SK-N-SH treated with all-trans-retinoic acid at 6 μM for 48 hours (cell line): ENCODE results near the gene OR2G2.

Experiments used
- ARNTL ChIP-seq: fragments of 450-650 bp; formaldehyde crosslinking; IDR thresholded peaks from 2 replicates; pipeline ENCODE4 v1.5.0; 2020; ENCODE audit warnings: low read depth, mild to moderate bottlenecking, moderate library complexity, borderline replicate concordance
- BACH2 ChIP-seq: fragments of 250-450 bp; sonication (Bioruptor Pico); IDR thresholded peaks from 2 replicates; pipeline ENCODE4 v1.9.0; 2021; ENCODE audit warnings: mild to moderate bottlenecking, borderline replicate concordance
- ISL1 ChIP-seq: fragments of 250-450 bp; sonication (Bioruptor Pico); IDR thresholded peaks from 2 replicates; pipeline ENCODE4 v2.1.2; 2022; ENCODE audit warnings: mild to moderate bottlenecking, moderate library complexity
- OSR1 ChIP-seq: fragments of 250-450 bp; sonication (Bioruptor Pico); IDR thresholded peaks from 2 replicates; pipeline ENCODE4 v1.8.0; 2022; ENCODE audit warnings: moderate library complexity, mild to moderate bottlenecking, inconsistent platforms
- PATZ1 ChIP-seq: fragments of 250-450 bp; sonication (Bioruptor Pico); IDR thresholded peaks from 2 replicates; pipeline ENCODE4 v1.8.0; 2020; ENCODE audit warnings: mild to moderate bottlenecking, moderate library complexity, borderline replicate concordance
- RARB ChIP-seq: fragments of 250-450 bp; sonication (Bioruptor Pico); IDR thresholded peaks from 2 replicates; pipeline ENCODE4 v1.8.0; 2021; ENCODE audit warnings: mild to moderate bottlenecking, moderate library complexity
- SNAI2 ChIP-seq: fragments of 250-450 bp; sonication (Bioruptor Pico); IDR thresholded peaks from 2 replicates; pipeline ENCODE4 v1.5.0; 2020; ENCODE audit warnings: mild to moderate bottlenecking, moderate library complexity
- ZC3H10 ChIP-seq: fragments of 250-450 bp; sonication (Bioruptor Pico); IDR thresholded peaks from 2 replicates; pipeline ENCODE4 v1.5.1; 2021; ENCODE audit warnings: mild to moderate bottlenecking, moderate library complexity
- ZFP30 ChIP-seq: fragments of 450-650 bp; formaldehyde crosslinking; IDR thresholded peaks from 2 replicates; pipeline ENCODE4 v1.5.0; 2022; ENCODE audit warnings: mild to moderate bottlenecking, moderate library complexity
- TF ChIP-seq, protein P1 (sequence below): fragments of 250-450 bp; sonication (Bioruptor Pico); IDR thresholded peaks from 2 replicates; pipeline ENCODE4 v1.8.0; 2021; ENCODE audit warnings: low read depth, mild to moderate bottlenecking, moderate library complexity, borderline replicate concordance
- TF ChIP-seq, protein P2 (sequence below): fragments of 250-450 bp; sonication (Bioruptor Pico); IDR thresholded peaks from 2 replicates; pipeline ENCODE4 v1.5.1; 2020; ENCODE audit warnings: low read depth, mild to moderate bottlenecking, moderate library complexity

GRCh38 chr1:247548092-247548491 lies 40.1 kb upstream of the OR2G2 start:
- TF ChIP-seq ZC3H10, result no peak
- TF ChIP-seq, protein P1, sequence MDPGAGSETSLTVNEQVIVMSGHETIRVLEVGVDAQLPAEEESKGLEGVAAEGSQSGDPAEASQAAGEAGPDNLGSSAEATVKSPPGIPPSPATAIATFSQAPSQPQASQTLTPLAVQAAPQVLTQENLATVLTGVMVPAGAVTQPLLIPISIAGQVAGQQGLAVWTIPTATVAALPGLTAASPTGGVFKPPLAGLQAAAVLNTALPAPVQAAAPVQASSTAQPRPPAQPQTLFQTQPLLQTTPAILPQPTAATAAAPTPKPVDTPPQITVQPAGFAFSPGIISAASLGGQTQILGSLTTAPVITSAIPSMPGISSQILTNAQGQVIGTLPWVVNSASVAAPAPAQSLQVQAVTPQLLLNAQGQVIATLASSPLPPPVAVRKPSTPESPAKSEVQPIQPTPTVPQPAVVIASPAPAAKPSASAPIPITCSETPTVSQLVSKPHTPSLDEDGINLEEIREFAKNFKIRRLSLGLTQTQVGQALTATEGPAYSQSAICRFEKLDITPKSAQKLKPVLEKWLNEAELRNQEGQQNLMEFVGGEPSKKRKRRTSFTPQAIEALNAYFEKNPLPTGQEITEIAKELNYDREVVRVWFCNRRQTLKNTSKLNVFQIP (CRISPR knock-in tag), result no peak
- TF ChIP-seq, protein P2, sequence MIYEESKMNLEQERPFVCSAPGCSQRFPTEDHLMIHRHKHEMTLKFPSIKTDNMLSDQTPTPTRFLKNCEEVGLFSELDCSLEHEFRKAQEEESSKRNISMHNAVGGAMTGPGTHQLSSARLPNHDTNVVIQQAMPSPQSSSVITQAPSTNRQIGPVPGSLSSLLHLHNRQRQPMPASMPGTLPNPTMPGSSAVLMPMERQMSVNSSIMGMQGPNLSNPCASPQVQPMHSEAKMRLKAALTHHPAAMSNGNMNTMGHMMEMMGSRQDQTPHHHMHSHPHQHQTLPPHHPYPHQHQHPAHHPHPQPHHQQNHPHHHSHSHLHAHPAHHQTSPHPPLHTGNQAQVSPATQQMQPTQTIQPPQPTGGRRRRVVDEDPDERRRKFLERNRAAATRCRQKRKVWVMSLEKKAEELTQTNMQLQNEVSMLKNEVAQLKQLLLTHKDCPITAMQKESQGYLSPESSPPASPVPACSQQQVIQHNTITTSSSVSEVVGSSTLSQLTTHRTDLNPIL (CRISPR knock-in tag), result no peak
- TF ChIP-seq OSR1 (CRISPR knock-in tag), result no peak
- no peak for TF ChIP-seq PATZ1 (CRISPR knock-in tag)
- no peak for TF ChIP-seq ISL1 (CRISPR knock-in tag)
- no peak for TF ChIP-seq BACH2
- TF ChIP-seq ARNTL, result no peak
- no peak for TF ChIP-seq SNAI2
- TF ChIP-seq RARB (CRISPR knock-in tag), result no peak
- no peak for TF ChIP-seq ZFP30 (CRISPR knock-in tag)
